IPS-18c (cell line): ENCODE data around the gene ZNF592.

ENCODE experiments used
- H3K4me3 ChIP-seq: 2 replicates; pipeline ENCODE4 v1.7.0; 2013; ENCODE audit warnings: low read depth, mild to moderate bottlenecking, low read length, moderate library complexity; ENCODE audit not compliant: insufficient read depth
- H3K9me3 ChIP-seq: one replicate; pipeline ENCODE4 v1.6.1; 2013; ENCODE audit warnings: mild to moderate bottlenecking, low read length, moderate library complexity; ENCODE audit not compliant: control insufficient read depth, insufficient read depth

The ZNF592 gene

DNA sequence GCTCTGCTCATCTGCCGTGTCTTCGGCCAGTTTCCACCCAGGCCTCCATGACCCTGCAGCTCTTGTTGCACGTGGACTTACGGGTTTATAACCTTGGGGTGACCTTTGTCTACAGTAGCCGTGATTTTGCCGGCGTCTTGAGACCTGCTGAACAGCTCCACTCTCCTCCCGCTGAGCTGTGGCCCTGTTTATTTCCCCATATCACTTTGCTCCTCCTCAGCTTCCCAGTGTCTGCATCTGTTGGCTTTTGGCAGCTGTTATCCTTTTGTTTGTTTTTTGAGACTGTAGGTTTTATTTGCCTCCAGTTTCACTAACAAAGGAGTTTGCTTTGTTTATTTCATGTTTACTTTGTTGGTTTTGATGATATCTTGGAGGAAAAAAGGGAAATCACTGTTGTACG lies 106.7 kb downstream of the ZNF592 start:
- Histone ChIP-seq H3K4me3 (no peak overlapping the region), H3K9me3 (no peaks in the 10 kb centered on the region)

DNA sequence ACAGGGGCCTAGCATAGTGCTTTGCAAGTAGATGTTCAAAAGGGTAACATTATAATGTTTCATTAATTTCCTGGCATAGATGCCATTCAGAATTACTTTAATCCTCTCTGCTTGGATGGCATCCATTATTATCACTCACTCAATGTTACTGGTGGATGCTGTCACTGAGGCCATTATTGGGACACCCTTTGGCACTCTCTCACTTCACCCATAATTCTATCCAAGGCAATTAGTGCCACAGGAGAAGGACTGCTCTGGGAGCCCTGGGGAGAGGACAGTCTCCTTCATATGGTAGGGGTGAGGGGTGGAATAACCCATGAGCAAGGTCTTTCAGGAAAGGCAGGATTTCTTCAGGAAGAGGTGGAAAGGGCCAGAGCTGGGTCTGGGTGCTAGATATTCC lies 107.4 kb downstream of the ZNF592 start:
- H3K4me3 ChIP-seq: no peak overlapping the region

More for the DNA sequence above, 107.4 kb downstream of the ZNF592 start:
- no peaks in the 10 kb centered on the region for H3K9me3 ChIP-seq
